Stimulated activated CD4-positive, alpha-beta T cell treated with anti-CD3 and anti-CD28 coated beads, Interleukin-12 subunit alpha, Interleukin-12 subunit beta, amount 100 ng/mL, for 48 hours (primary cell): ENCODE results near the gene PRKACA.

Source experiments
- DNase-seq, 3 donors: peaks; one replicate each; pipeline ENCODE4 v3.0.0-alpha.2; 2020; ENCODE audit warnings: low read depth in 2 of 3, low spot score in 1 of 3

Gene PRKACA

GRCh38 chr19:14096272-14096992 lies 21.1 kb downstream of the PRKACA start:
- DNase-seq, result no peak

DNA sequence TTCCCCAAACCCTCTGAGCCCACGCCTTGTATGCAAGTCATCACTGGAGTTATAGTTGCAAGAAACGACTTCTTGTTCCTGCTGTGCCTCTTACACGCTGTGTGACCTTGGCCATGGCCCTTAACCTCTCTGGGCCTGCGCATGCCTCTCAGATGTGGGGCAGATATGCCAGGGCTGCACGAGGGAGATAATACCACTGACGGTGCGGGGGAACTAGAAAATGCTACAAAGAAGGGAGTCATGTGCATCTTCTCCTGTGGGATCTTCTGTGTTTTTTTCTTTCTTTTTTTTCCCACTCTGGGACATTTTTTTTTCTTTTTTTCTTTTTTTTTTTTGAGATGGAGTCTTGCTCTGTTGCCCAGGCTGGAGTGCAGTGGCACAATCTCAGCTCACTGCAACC lies 22.7 kb downstream of the PRKACA start:
- DNase-seq, result no peak

DNA sequence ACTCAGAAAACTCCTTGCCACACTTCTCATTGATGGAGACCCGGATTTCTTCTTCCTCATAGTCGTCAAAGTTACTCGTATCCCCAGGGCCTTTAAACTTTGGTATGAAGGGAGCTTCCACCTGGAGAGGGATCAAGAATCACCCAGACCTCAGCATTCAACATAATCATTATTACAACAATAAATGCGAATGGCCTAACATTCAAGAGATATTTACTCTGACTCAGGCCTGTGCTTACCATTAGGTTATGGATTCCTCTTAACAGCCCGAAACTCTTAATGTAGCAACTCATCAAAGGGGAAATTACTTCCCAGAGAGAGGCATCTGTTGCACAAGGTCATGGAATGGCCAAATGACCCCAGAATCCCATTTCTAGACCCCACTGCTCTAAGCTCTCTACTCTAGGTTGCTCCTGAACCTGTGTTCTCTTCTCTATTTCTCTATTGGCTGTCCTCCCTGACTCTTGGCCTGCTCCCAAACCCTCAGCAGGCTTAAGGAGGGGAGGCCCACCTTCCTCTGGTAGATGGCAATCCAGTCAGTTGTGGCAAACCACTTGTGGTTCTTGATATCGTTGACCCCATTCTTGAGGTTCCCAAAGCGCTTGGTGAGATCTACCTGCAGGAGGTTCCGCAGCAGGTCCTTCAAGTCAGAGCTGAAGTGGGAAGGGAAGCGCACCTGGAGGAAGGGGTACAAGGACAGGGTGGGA lies 24.3 kb downstream of the PRKACA start:
- DNase-seq, result no peak

DNA sequence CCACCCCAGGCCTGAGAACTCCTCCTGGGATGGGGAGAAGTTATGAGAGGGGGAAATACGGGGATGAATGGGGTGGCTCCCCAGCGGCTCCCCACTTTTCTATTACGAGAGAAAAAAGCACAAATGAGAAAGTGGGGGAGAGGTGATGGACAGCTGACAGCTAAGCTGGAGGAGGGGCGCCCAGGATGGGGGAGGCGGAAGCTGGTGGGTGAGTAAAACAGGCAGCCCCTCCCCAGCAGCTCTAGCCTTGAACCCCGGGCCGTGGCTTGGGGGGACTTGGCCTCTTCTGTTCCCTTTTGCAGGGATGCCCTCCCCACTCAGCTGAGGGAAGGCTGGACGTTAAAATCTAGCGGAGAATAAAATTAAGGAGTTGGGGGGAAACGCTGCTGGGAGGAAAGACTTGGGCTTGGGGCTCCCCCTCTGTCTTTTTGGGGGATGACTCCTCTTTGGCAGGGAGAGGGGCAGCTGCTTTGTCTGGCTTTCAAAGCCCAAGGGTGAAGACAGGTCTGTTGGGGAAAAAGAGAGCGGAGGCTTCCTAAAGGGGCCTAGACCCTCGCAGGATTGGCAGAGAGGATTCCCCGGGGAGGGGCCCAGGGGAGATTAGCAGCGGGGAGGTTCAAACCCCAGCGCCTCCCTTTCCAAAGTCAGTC lies 25.6 kb downstream of the PRKACA start:
- no peak for DNase-seq

- DNase-seq, result peak; percentile 44 to 72 (median 61)
These were observed 26.3 kb downstream of the PRKACA start for GRCh38 chr19:14091081-14091812.

DNA sequence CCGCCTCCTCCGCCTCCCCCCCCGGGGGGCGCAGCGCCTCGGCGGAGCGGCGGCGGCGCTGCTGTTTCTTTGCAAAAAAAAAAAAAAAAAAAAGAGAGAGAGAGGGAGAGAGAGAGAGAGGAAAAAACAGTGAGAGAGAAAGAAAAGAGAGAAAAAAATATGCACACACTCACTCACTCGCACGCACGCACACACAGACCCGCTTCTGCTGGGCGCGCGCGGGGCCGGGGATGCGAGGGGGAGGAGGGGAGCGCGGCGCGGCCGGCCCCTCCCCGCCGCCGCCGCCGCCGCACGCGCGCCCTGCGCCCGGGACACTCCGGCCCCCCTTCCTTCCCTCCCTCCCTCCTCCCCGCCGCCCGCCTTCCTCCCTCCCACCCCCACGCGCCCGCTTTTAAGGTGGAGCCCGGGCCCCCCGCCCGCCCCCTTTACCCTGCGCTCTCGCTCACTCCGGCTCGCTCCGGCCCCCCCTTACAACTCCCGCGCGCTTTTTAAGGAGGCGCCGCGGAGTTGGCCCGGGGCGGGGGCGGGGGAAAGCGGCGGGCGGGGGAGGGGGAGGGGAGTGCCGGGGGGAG lies 27.0 kb downstream of the PRKACA start, which contains the start of gene SAMD1:
SAMD1 (minus strand) TSS at position 243 of the 572 bp plus-strand sequence.
- peak; percentile 55 to 76 (median 61) for DNase-seq

DNA sequence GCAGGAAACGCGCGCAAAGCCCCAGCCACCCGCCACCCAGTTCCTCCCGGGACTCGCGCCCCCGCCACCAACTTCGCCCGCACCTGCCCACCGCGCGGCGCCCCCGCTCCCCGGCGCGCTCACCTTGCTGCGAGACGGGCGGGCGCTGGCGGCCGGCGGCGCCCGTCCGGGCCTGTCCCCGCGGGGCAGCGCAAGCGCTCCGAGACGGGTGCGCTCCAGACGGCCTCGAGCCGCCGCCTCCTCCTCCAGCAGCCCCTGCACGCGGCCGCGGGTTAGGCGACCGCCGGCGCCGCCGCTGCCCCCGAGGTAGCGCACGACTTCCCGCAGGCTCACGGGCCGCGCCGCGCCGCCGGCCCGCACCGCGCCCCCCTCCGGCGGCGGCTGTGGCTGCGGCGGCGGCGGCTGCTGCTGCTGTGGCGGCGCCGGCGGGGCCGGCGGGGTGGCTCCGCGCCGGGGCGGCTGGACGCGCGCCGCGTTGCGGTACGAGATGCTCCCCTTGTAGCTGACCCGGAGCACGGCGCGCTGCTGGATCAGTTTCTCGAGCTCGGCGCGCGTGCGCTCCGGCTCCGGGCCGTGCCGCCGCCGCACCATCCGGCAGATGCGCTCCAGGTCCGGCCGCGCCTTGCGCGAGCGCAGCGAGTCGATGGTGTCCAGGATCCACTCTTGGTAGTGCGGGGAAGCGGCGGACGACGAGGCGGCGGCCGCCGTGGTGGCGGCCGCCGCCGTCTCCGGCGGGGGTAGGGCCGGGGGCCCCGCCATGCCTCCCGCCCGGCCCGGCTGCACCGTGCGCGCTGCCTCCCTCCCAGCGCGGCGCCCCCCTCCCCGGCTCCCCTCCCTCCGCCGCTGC lies 27.7 kb downstream of the PRKACA start:
- DNase-seq, result peak in 1 of 3 donors; percentile 50

DNA sequence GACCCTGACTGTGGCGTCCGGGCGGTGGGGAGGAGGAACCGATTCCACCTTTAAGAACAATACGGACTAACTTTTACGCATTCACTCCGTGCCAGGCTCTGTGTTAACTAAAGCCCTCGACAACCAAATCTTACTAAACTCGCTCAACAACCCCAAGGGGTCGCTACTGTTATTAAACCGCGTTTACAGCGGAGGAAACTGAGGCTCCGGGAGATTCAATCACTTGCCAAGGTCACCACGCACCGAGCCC lies 28.2 kb downstream of the PRKACA start:
- no peak for DNase-seq

- no peak for DNase-seq
These were observed 28.7 kb downstream of the PRKACA start for GRCh38 chr19:14088634-14089411.

DNA sequence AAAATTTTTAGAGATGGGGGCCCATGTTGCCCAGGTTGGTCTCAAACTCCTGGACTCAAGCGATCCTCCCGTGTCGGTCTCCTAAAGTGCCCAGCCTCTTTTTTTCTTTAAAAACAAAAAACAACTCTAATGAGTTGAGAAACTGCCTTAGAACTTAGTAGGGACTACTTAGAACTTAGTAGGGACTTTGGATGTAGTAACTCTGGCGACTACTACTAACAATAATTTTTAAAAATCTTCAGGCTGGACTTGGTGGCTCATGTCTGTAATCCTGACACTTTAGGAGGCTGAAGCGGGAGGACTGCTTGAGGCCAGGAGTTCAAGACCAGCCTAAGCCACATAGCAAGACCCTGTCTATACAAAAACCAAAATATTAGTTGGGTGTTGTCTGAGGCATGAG lies 31.5 kb downstream of the PRKACA start:
- no peak for DNase-seq

DNA sequence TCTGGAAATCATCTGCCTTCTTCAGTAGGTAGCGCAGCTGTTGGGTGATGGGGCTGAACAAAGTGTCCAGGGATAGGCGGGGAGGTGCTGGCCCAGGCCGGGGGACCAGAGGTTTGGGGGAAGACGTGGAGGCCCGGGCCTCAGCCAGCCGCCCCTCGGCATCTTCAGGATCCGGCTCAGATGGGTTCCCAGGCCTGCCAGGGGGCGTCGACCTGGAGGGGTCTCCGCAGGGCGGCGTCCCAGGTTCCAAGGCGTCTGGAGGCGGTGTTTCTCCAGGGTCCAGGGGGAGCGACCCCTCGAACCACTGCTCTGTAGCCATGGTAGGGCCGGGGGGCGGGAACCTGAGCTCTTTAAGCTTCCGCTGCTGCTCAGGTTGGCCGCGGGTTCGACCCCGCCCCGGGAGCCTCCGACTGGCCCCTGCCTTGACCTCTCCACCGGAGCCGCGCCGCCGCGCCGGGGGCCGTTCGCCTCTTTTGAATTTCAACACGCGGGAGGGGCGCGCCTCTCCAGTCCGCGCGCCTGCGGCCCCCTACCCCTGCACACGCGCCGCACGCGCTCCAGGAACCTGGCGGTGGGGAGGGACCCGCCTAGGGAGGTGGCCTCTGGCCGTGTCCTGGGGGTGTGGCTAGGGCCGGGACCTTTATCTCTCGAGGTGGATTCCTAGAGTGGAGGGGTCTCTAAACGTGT lies 32.1 kb downstream of the PRKACA start, which contains the start of gene C19orf67:
C19orf67 (minus strand) TSS at position 475 of the 687 bp plus-strand sequence; CDS start at position 319, 156 bp downstream.
- DNase-seq, result no peak

GRCh38 chr19:14082675-14082960 lies 34.9 kb downstream of the PRKACA start:
- no peak for DNase-seq

GRCh38 chr19:14081797-14082674 lies 35.5 kb downstream of the PRKACA start:
- DNase-seq, result no peak

DNA sequence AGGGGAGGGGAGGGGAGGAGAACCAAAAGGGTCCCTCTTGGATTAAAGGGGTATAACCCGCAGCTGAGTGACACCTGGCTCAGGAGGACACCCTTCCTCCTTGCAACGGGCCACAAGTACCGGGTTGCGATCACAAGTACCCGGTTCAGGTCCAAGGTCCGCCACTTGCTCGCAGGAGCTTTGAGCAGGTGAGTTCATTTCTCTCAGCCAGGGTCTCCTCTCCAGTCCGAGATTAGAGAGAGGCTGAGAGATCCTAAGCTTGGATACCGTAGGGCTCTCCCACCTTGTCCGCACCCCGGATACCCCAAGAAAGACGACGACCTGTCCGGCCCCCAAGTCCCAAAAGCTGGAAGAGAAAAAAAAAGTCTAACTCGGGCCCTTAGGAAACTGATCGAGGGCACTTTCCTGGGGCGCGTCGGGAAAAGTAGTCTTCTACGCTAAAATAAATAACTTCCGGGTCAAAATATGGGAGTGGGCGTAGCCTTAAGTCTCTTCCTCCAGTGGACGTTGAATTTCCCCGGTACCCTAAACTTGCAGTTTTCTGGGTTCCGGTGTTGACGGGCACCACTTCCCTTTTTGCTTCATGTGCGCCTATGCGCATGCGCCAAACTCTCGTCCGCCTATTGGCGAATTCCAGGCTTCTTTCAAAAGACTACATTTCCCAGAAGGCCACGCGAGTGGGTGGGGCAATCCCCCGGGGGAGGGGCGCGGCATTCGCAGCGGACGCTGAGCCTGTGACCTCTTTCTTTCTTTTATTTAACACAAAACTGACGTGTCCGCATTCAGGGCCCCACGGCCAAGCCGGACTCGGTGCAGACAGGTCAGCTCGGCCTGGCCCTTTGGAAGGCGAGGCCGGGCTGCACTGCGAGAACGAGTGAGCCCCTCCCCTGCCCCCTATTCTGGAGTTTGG lies 36.4 kb downstream of the PRKACA start:
- DNase-seq, result peak; percentile 98 to 99 (median 99)

- no peak for DNase-seq
These were observed 39.2 kb downstream of the PRKACA start for GRCh38 chr19:14078411-14078810.

DNA sequence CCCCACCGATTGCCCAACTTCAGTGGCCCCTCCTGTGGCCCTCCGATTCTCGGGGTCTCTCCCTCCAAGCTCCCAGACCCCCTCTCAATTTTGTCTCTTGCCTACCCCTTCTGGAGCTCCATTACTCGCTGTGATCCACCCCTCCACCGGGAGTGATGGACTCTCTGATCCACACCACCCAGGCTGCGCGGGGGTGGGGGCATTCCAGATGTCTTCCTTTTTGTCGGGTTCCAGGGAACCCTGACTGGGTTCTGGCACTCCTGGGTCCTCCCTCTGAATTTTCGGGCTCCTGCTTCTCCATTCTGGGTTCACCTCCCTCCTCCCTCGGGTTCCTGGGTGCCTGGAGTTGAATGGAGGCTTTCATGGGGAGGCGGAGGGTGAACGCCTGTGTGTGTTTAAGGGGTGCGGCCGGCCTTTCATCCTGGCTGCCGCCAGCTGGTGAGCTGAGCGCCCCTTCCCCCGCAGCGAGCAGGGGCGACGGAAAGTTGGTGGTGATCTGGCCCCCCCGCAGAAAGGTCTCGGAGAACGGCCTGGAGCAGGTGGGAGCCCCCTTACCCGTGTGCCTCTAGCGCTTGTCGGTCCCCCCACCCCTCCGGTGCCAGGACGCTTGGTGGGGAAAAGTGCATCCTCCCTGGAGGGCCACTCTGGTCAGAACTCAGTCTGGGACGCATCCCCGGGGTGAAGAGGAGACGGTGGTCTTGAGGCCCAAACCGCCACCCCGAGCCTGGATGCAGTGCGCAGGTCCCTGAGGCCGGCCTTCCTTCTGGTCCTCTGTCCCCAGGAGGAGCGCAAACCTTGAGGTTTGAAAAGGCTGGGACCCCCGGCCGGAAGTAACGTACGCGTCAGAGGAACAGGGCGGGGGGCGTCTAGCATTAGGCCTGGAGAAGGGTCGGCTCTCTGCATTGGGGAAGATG lies 43.4 kb downstream of the PRKACA start:
- DNase-seq, result no peak
